Upper lobe of right lung (tissue), 1 donor: Measurements from ENCODE around the gene SPATA21. TPM values are rescaled to one million over a fixed set of nuclear protein-coding genes. Genes with fewer than 3 reads are reported as not detected.
A peak's percentile ranks its signal among the peaks of the same experiment; 100 is the strongest.

Source experiments
- ATAC-seq: fragments of 200-7000 bp; cut with Tn5 transposase; one replicate; pipeline ENCODE4 v1.9.1; 2020; ENCODE audit warnings: mild to moderate bottlenecking, moderate library complexity
- DNase-seq: peaks from one replicate; pipeline ENCODE4 v3.0.0-alpha.2; 2020
- H3K27ac ChIP-seq: fragments of 200-600 bp; one replicate; pipeline ENCODE4 v1.8.0; 2022
- H3K27me3 ChIP-seq: fragments of 200-600 bp; one replicate; pipeline ENCODE4 v1.8.0; 2022; ENCODE audit warnings: mild to moderate bottlenecking
- H3K36me3 ChIP-seq: fragments of 200-600 bp; one replicate; pipeline ENCODE4 v1.8.0; 2022
- H3K4me1 ChIP-seq: fragments of 200-600 bp; one replicate; pipeline ENCODE4 v1.8.0; 2022
- H3K4me3 ChIP-seq: fragments of 200-600 bp; one replicate; pipeline ENCODE4 v1.8.0; 2022; ENCODE audit warnings: mild to moderate bottlenecking
- H3K9me3 ChIP-seq: fragments of 200-600 bp; one replicate; pipeline ENCODE4 v1.8.0; 2022
- intact Hi-C: fragments of 100-400 bp; cut with DNase I; formaldehyde crosslinking; loops from one replicate; pipeline ENCODE4 v1.11.0; 2022
- total RNA-seq: library from RNA; stranded (reverse); fragmentation: NEBNext Ultra II Directional; extraction: Animal tissue kit (Norgen Biotek cat#: 25700); gene quantifications from one replicate; pipeline ENCODE4 v1.2.1, GENCODE V29; 2021
- TF ChIP-seq, protein P1 (sequence below): fragments of 200-600 bp; IDR thresholded peaks from one replicate; pipeline ENCODE4 v1.8.0; 2022; ENCODE audit warnings: antibody characterized with exemption
- donor health status: DM: no; HTN: yes; CAD: no; lungs with severe emphysema.

SPATA21 gene
- total RNA-seq, 1 donor from 2014 or later, result not detected

GRCh38 chr1:16351994-16352841 is 85.0 kb downstream of the SPATA21 start, which contains the start of gene FBXO42:
Gene FBXO42 (minus strand): TSS chr1:16352480. CDS start chr1:16315418, 37,062 bp downstream.
- no peaks in the 10 kb centered on the region for H3K27me3 ChIP-seq
- peak within 1 kb of the TSS; percentile 96 for H3K4me3 ChIP-seq
- ATAC-seq (peak; percentile 98), DNase-seq (peak; percentile 96)
- no peaks in the 10 kb centered on the region for H3K36me3 ChIP-seq
- intact Hi-C loops, result no loop called here
- TF ChIP-seq, protein P1, sequence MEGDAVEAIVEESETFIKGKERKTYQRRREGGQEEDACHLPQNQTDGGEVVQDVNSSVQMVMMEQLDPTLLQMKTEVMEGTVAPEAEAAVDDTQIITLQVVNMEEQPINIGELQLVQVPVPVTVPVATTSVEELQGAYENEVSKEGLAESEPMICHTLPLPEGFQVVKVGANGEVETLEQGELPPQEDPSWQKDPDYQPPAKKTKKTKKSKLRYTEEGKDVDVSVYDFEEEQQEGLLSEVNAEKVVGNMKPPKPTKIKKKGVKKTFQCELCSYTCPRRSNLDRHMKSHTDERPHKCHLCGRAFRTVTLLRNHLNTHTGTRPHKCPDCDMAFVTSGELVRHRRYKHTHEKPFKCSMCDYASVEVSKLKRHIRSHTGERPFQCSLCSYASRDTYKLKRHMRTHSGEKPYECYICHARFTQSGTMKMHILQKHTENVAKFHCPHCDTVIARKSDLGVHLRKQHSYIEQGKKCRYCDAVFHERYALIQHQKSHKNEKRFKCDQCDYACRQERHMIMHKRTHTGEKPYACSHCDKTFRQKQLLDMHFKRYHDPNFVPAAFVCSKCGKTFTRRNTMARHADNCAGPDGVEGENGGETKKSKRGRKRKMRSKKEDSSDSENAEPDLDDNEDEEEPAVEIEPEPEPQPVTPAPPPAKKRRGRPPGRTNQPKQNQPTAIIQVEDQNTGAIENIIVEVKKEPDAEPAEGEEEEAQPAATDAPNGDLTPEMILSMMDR, result peak; percentile 51
- peaks cover 33% of the 10 kb centered on the region for H3K4me1 ChIP-seq
- no peaks in the 10 kb centered on the region for H3K9me3 ChIP-seq
- peak within 1 kb of the TSS; percentile 89 for H3K27ac ChIP-seq

GRCh38 chr1:16351456-16351993 is 85.7 kb downstream of the SPATA21 start:
- Histone ChIP-seq H3K9me3 (no peaks in the 10 kb centered on the region), H3K4me3 (peak overlapping the region; percentile 96), H3K4me1 (peaks cover 33% of the 10 kb centered on the region), H3K36me3 (no peaks in the 10 kb centered on the region), H3K27me3 (no peaks in the 10 kb centered on the region), H3K27ac (peak overlapping the region; percentile 89)
- TF ChIP-seq, protein P1, result no peak
- DNase-seq (no peak), ATAC-seq (no peak)
- intact Hi-C loops, result no loop called here

DNA sequence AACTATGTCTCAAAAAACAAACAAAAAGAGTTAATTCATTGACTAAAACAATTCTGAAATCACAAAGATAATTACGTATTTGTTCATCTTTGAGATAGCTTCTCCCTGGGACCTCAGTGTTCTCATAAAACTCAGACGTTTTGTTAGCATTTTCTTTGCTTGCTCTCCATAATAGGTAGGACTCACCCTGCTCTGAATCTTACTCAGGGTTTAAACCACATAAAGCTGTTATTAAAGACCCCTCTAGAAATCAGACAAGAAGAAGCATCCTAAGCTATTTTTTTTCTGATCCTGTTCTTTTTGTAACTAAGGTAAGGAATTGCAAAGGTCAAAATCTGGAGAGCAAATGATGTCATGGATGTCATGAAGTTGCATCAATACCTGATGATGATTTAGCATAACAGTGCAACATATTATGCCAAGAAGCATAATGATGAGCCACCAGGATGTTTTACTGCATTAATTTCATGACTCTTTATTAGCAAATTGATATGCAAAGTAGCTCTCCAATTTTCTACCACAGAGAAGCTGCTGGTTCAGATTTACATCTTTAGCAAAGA is 87.3 kb downstream of the SPATA21 start:
- ATAC-seq, result no peak
- H3K9me3 ChIP-seq, result no peaks in the 10 kb centered on the region
- DNase-seq, result no peak
- peaks cover 33% of the 10 kb centered on the region for H3K4me1 ChIP-seq
- TF ChIP-seq, protein P1, result no peak
- intact Hi-C loops, result no loop called here
- no peaks in the 10 kb centered on the region for H3K36me3 ChIP-seq
- no peaks in the 10 kb centered on the region for H3K27me3 ChIP-seq
- no peak overlapping the region for H3K4me3 ChIP-seq
- H3K27ac ChIP-seq, result no peak overlapping the region

Other genes starting within 250 kb of the SPATA21 start
- gene ARHGEF19, start 224.8 kb downstream of the SPATA21 start, total RNA-seq, result 11.9 TPM
- 11.7 TPM for gene CPLANE2, start 200.2 kb downstream of the SPATA21 start, total RNA-seq
- 21.0 TPM for gene FBXO42, start 84.9 kb downstream of the SPATA21 start, total RNA-seq
- gene SZRD1, start 70.2 kb downstream of the SPATA21 start, total RNA-seq, result 110 TPM
- gene NECAP2, start 3.3 kb upstream of the SPATA21 start, total RNA-seq, result 78.1 TPM
- gene RNU1-1, start 76.9 kb upstream of the SPATA21 start, total RNA-seq, result 6,622 TPM
- gene NBPF1, start 176.1 kb upstream of the SPATA21 start, total RNA-seq, result 31.2 TPM
- 6,622 TPM for gene RNU1-3, start 229.5 kb upstream of the SPATA21 start, total RNA-seq